ENCODE data around the gene LMCD1.

Gene LMCD1

GRCh38 chr3:8505621-8506020 is 4.0 kb downstream of the LMCD1 start:
- DNase-seq (ENCODE audit: low spot score), result peak; percentile 46

- peak; percentile 57 for DNase-seq (ENCODE audit: low spot score)
Measured at GRCh38 chr3:8506571-8507061, 5.0 kb downstream of the LMCD1 start.

- DNase-seq (ENCODE audit: low spot score), result no peak
Measured at GRCh38 chr3:8507496-8507895, 5.9 kb downstream of the LMCD1 start.

GRCh38 chr3:8509961-8510360 is 8.3 kb downstream of the LMCD1 start:
- DNase-seq (ENCODE audit: low spot score), result peak; percentile 98

- no peak for DNase-seq (ENCODE audit: low spot score)
Measured at GRCh38 chr3:8512234-8512633, 10.6 kb downstream of the LMCD1 start.

- DNase-seq (ENCODE audit: low spot score), result no peak
Measured at GRCh38 chr3:8516047-8516661, 14.5 kb downstream of the LMCD1 start.

GRCh38 chr3:8516783-8517182 is 15.2 kb downstream of the LMCD1 start:
- no peak for DNase-seq (ENCODE audit: low spot score)

GRCh38 chr3:8517487-8517886 is 15.9 kb downstream of the LMCD1 start:
- DNase-seq (ENCODE audit: low spot score), result no peak

GRCh38 chr3:8518138-8518537 is 16.5 kb downstream of the LMCD1 start:
- DNase-seq (ENCODE audit: low spot score), result peak; percentile 62

GRCh38 chr3:8519156-8519555 is 17.5 kb downstream of the LMCD1 start:
- DNase-seq (ENCODE audit: low spot score), result no peak

- no peak for DNase-seq (ENCODE audit: low spot score)
Measured at GRCh38 chr3:8519774-8520448, 18.3 kb downstream of the LMCD1 start.

GRCh38 chr3:8520816-8521403 is 19.3 kb downstream of the LMCD1 start:
- DNase-seq (ENCODE audit: low spot score), result no peak

- DNase-seq (ENCODE audit: low spot score), result no peak
Measured at GRCh38 chr3:8523041-8523440, 21.4 kb downstream of the LMCD1 start.

GRCh38 chr3:8524249-8524648 is 22.6 kb downstream of the LMCD1 start:
- no peak for DNase-seq (ENCODE audit: low spot score)

GRCh38 chr3:8524656-8525399 is 23.2 kb downstream of the LMCD1 start:
- no peak for DNase-seq (ENCODE audit: low spot score)

- no peak for DNase-seq (ENCODE audit: low spot score)
Measured at GRCh38 chr3:8525893-8526292, 24.3 kb downstream of the LMCD1 start.

- DNase-seq (ENCODE audit: low spot score), result peak; percentile 69
Measured at GRCh38 chr3:8529181-8529637, 27.6 kb downstream of the LMCD1 start.

- peak; percentile 75 for DNase-seq (ENCODE audit: low spot score)
Measured at GRCh38 chr3:8529738-8530525, 28.3 kb downstream of the LMCD1 start.

GRCh38 chr3:8530581-8530980 is 29.0 kb downstream of the LMCD1 start:
- no peak for DNase-seq (ENCODE audit: low spot score)

GRCh38 chr3:8532251-8532871 is 30.7 kb downstream of the LMCD1 start:
- peak; percentile 53 for DNase-seq (ENCODE audit: low spot score)
